ENCODE results near the gene LDLRAD4.

DNA sequence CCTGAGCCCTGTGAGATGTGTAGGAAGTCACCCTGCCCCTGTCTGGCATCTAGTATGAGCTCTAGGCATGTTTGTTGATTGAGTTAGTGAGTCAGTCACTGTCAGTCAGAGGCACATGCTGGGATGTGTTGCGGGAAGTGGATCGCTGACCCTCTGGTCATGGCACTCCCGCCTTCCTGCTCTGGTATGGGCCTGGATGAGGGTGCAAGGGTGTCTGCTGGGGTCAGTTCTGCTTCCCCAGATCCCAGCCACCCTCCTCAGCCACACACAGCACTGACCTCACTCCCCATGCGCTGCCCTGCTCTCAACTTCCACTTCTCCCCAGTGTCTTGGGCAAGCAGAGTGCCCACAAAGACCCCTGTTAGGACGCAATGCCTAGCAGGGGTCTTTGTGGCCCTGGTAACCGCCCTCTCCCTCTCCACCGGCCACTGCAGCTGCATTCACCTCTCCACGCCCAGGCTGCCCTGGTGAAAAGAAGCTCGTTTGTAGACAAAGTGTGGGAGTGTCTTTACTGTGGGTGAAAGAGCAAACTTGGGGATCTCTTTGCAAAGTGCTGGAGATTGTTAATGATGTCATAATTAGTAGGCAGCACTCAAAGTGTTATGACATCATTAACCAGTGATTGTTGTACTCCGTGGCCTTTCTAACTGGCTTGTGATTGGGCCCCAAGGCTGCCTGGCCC is 252.1 kb downstream of the LDLRAD4 start:
- no peak for TF ChIP-seq EP300 (IDR thresholded peaks at IDR 0.05)
- TF ChIP-seq, protein P1, sequence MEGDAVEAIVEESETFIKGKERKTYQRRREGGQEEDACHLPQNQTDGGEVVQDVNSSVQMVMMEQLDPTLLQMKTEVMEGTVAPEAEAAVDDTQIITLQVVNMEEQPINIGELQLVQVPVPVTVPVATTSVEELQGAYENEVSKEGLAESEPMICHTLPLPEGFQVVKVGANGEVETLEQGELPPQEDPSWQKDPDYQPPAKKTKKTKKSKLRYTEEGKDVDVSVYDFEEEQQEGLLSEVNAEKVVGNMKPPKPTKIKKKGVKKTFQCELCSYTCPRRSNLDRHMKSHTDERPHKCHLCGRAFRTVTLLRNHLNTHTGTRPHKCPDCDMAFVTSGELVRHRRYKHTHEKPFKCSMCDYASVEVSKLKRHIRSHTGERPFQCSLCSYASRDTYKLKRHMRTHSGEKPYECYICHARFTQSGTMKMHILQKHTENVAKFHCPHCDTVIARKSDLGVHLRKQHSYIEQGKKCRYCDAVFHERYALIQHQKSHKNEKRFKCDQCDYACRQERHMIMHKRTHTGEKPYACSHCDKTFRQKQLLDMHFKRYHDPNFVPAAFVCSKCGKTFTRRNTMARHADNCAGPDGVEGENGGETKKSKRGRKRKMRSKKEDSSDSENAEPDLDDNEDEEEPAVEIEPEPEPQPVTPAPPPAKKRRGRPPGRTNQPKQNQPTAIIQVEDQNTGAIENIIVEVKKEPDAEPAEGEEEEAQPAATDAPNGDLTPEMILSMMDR (IDR thresholded peaks at IDR 0.05), result no peak
